GM23338 (cell line): ENCODE results near the gene CNNM4. TPM values are rescaled to one million over a fixed set of nuclear protein-coding genes. Genes with fewer than 3 reads are reported as not detected.

Experiments
- ATAC-seq: fragments of 200-7000 bp; cut with Tn5 transposase; 3 replicates; pipeline ENCODE4 v1.9.1; 2020
- DNase-seq: peaks from one replicate; pipeline ENCODE4 v3.0.0-alpha.2; 2015; ENCODE audit warnings: low spot score
- H2AFZ ChIP-seq: fragments of 200-600 bp; sonication (generic); 2 replicates; pipeline ENCODE4 v1.8.0; 2016; ENCODE audit warnings: antibody characterized with exemption, mild to moderate bottlenecking, moderate library complexity
- H3F3A ChIP-seq: fragments of 200-600 bp; sonication (generic); replicated peaks from 2 replicates; pipeline ENCODE4 v1.8.0; 2017; ENCODE audit warnings: antibody characterized with exemption, mixed run types, low read depth
- H3K27ac ChIP-seq: fragments of 200-600 bp; sonication (generic); 2 replicates; pipeline ENCODE4 v1.6.1; 2016; ENCODE audit warnings: low read depth
- H3K27me3 ChIP-seq: fragments of 200-600 bp; sonication (generic); 2 replicates; pipeline ENCODE4 v1.8.0; 2016; ENCODE audit warnings: mild to moderate bottlenecking, mixed run types, moderate library complexity; ENCODE audit not compliant: insufficient read depth
- H3K36me3 ChIP-seq: fragments of 200-600 bp; sonication (generic); 2 replicates; pipeline ENCODE4 v1.8.0; 2016; ENCODE audit warnings: mild to moderate bottlenecking; ENCODE audit not compliant: insufficient read depth
- H3K4me1 ChIP-seq: fragments of 200-600 bp; sonication (generic); 2 replicates; pipeline ENCODE4 v1.8.0; 2016; ENCODE audit warnings: mild to moderate bottlenecking, moderate library complexity; ENCODE audit not compliant: insufficient read depth
- H3K4me2 ChIP-seq: fragments of 200-600 bp; sonication (generic); 2 replicates; pipeline ENCODE4 v1.7.1; 2017; ENCODE audit warnings: mixed run types
- H3K4me3 ChIP-seq: fragments of 200-600 bp; sonication (generic); 2 replicates; pipeline ENCODE4 v1.6.1; 2016; ENCODE audit warnings: mixed run types
- H3K79me2 ChIP-seq: fragments of 200-600 bp; sonication (generic); replicated peaks from 2 replicates; pipeline ENCODE4 v1.8.0; 2017; ENCODE audit warnings: mild to moderate bottlenecking; ENCODE audit not compliant: insufficient read depth
- H3K9me2 ChIP-seq: fragments of 200-600 bp; sonication (generic); 2 replicates; pipeline ENCODE4 v1.8.0; 2017; ENCODE audit not compliant: insufficient read depth
- H4K20me1 ChIP-seq: fragments of 200-600 bp; sonication (generic); replicated peaks from 2 replicates; pipeline ENCODE4 v1.8.0; 2017; ENCODE audit warnings: mild to moderate bottlenecking; ENCODE audit not compliant: insufficient read depth
- H3K27ac Mint-ChIP-seq: 2 replicates; pipeline ENCODE4 v1.8.0; 2020; ENCODE audit warnings: inconsistent platforms, mild to moderate bottlenecking, moderate library complexity, mixed read lengths
- H3K27me3 Mint-ChIP-seq: 3 replicates; pipeline ENCODE4 v1.8.0; 2022; ENCODE audit warnings: low read depth, mild to moderate bottlenecking, moderate library complexity, mixed read lengths, inconsistent platforms; ENCODE audit not compliant: insufficient read depth, poor library complexity
- H3K36me3 Mint-ChIP-seq: 3 replicates; pipeline ENCODE4 v1.8.0; 2021; ENCODE audit warnings: low read depth, mild to moderate bottlenecking, inconsistent platforms, moderate library complexity, mixed read lengths
- H3K4me1 Mint-ChIP-seq: 3 replicates; pipeline ENCODE4 v1.8.0; 2020; ENCODE audit warnings: mild to moderate bottlenecking, inconsistent platforms, mixed read lengths
- H3K4me3 Mint-ChIP-seq: 3 replicates; pipeline ENCODE4 v1.8.0; 2021; ENCODE audit warnings: moderate library complexity, mild to moderate bottlenecking, inconsistent platforms, mixed read lengths
- H3K9me3 Mint-ChIP-seq: 3 replicates; pipeline ENCODE4 v1.8.0; 2020; ENCODE audit warnings: moderate library complexity, mild to moderate bottlenecking, inconsistent platforms, mixed read lengths
- CREB1 ChIP-seq: fragments of 250-450 bp; sonication (Bioruptor Pico); IDR thresholded peaks from 2 replicates; pipeline ENCODE4 v1.5.0; 2020; ENCODE audit warnings: low read depth, mild to moderate bottlenecking, moderate library complexity
- CTCF ChIP-seq, 2 experiments: fragments of 200-600 bp in 1 of 2; sonication (generic) in 1 of 2; conservative IDR thresholded peaks; 2 replicates each; pipeline versions ENCODE4 v1.5.1 to v1.6.1; 2016 to 2017; ENCODE audit warnings: antibody characterized with exemption in 2 of 2, low read depth in 2 of 2, mild to moderate bottlenecking in 2 of 2, moderate library complexity in 1 of 2
- ETS1 ChIP-seq: IDR thresholded peaks from 2 replicates; pipeline ENCODE4 v1.6.1; 2016; ENCODE audit warnings: antibody characterized with exemption
- EZH2 ChIP-seq: fragments of 200-600 bp; sonication (generic); IDR thresholded peaks from one replicate; pipeline ENCODE4 v1.8.0; 2017; ENCODE audit warnings: antibody characterized with exemption, mild to moderate bottlenecking, low read depth; ENCODE audit not compliant: unreplicated experiment
- JUNB ChIP-seq: IDR thresholded peaks from one replicate; pipeline ENCODE4 v1.6.1; 2016; ENCODE audit warnings: antibody characterized with exemption; ENCODE audit not compliant: unreplicated experiment
- NANOG ChIP-seq: IDR thresholded peaks from 2 replicates; pipeline ENCODE4 v1.6.1; 2016; ENCODE audit warnings: antibody characterized with exemption, borderline replicate concordance
- POLR2AphosphoS5 ChIP-seq: IDR thresholded peaks from 2 replicates; pipeline ENCODE4 v1.6.1; 2016; ENCODE audit warnings: antibody characterized with exemption, low read depth
- STAT1 ChIP-seq: IDR thresholded peaks from one replicate; pipeline ENCODE4 v1.6.1; 2016; ENCODE audit warnings: antibody characterized with exemption; ENCODE audit not compliant: unreplicated experiment
- ZNF331 ChIP-seq: fragments of 250-450 bp; sonication (Bioruptor Pico); IDR thresholded peaks from 2 replicates; pipeline ENCODE4 v1.5.0; 2020; ENCODE audit warnings: low read depth, mild to moderate bottlenecking, moderate library complexity
- ZNF462 ChIP-seq: fragments of 250-450 bp; sonication (Bioruptor Pico); IDR thresholded peaks from 2 replicates; pipeline ENCODE4 v1.5.0; 2020; ENCODE audit warnings: mild to moderate bottlenecking, moderate library complexity
- polyA plus RNA-seq: library from polyadenylated mRNA; unstranded; fragments of >200 nt; fragmentation: Nextera tagmentation; extraction: Ambion mirVana; gene quantifications from 2 replicates; pipeline ENCODE4 v1.2.1, GENCODE V29; 2016
- total RNA-seq: library from RNA; depleted of rRNA; stranded (reverse); fragments of >200 nt; shearing (Covaris generic); gene quantifications from 2 replicates; pipeline ENCODE4 v1.2.3, GENCODE V29; 2014
- TF ChIP-seq, protein P1 (sequence below): IDR thresholded peaks from one replicate; pipeline ENCODE4 v1.6.1; 2018; ENCODE audit warnings: antibody characterized with exemption; ENCODE audit not compliant: unreplicated experiment

The CNNM4 gene
- total and polyA plus RNA-seq, 2 experiments from 2014 or later, result 2.9 to 12.9 TPM

DNA sequence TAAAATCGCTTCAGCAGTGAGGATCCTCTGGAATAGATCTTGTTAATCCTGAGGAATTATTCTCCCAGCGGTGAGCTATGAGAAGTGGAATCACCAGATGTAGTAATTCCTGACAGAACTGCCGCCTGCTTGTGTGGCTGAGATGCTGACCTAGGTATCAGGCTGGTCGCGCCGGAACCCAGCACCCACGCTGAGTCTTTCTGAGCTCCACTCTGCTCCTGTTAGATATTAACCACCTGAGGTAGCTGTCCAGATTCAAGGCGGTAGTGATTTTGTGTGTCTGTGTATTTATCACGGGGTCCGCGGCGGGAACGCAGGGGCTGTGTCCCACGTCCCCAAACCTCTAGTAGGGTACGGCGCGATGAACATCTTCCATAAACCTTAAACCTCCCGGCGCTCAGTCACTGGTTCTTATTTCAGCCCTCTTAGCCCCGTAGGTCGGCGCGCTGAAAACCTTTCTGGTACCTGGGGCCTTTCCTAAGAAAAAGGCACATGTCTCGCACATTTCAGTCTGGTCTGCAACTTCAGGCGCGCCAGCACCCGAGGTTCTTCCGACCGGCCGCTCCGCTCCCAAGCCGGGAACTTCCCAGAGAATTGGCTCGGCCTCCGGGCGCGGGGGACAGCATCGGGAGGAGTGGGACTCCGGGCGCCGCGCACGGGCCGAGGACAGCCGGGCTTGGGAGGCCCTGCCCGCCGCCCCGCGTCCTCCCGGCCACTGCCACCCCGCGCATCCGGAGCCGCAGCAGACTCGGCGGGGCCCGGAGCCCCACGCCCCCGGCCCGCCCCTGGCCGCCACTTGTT, 54.8 kb downstream of the CNNM4 start:
- H3K9me3 Mint-ChIP-seq, result no peaks in the 10 kb centered on the region
- Histone ChIP-seq H3K27me3 (no peaks in the 10 kb centered on the region), H3K9me2 (no peaks in the 10 kb centered on the region), H3K36me3 (no peaks in the 10 kb centered on the region), H3K4me2 (peak overlapping the region; percentile 97), H3F3A (peaks cover 6% of the 10 kb centered on the region; the same call in 1 of the 2 replicates), H2AFZ (peak overlapping the region; percentile 99), H3K4me1 (peaks cover 21% of the 10 kb centered on the region), H3K27ac (no peak overlapping the region), H4K20me1 (peaks cover 29% of the 10 kb centered on the region), H3K4me3 (peak overlapping the region; percentile 74), H3K79me2 (peaks cover 36% of the 10 kb centered on the region)
- peak overlapping the region; percentile 66 for H3K27ac Mint-ChIP-seq
- H3K36me3 Mint-ChIP-seq, result peaks cover 30% of the 10 kb centered on the region
- peaks cover 16% of the 10 kb centered on the region for H3K27me3 Mint-ChIP-seq
- peaks cover 31% of the 10 kb centered on the region for H3K4me1 Mint-ChIP-seq
- peak overlapping the region; percentile 86 for H3K4me3 Mint-ChIP-seq
- ATAC-seq, result peak; percentile 4
- TF ChIP-seq ZNF331 (CRISPR knock-in tag), result no peak
- no peak for TF ChIP-seq ZNF462 (CRISPR knock-in tag)
- TF ChIP-seq POLR2AphosphoS5, result no peak
- TF ChIP-seq, protein P1, sequence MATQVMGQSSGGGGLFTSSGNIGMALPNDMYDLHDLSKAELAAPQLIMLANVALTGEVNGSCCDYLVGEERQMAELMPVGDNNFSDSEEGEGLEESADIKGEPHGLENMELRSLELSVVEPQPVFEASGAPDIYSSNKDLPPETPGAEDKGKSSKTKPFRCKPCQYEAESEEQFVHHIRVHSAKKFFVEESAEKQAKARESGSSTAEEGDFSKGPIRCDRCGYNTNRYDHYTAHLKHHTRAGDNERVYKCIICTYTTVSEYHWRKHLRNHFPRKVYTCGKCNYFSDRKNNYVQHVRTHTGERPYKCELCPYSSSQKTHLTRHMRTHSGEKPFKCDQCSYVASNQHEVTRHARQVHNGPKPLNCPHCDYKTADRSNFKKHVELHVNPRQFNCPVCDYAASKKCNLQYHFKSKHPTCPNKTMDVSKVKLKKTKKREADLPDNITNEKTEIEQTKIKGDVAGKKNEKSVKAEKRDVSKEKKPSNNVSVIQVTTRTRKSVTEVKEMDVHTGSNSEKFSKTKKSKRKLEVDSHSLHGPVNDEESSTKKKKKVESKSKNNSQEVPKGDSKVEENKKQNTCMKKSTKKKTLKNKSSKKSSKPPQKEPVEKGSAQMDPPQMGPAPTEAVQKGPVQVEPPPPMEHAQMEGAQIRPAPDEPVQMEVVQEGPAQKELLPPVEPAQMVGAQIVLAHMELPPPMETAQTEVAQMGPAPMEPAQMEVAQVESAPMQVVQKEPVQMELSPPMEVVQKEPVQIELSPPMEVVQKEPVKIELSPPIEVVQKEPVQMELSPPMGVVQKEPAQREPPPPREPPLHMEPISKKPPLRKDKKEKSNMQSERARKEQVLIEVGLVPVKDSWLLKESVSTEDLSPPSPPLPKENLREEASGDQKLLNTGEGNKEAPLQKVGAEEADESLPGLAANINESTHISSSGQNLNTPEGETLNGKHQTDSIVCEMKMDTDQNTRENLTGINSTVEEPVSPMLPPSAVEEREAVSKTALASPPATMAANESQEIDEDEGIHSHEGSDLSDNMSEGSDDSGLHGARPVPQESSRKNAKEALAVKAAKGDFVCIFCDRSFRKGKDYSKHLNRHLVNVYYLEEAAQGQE, result no peak
- TF ChIP-seq JUNB, result no peak
- no peak for TF ChIP-seq ETS1
- TF ChIP-seq STAT1, result no peak
- TF ChIP-seq CREB1, result no peak
- no peak for TF ChIP-seq CTCF (conservative IDR thresholded peaks at IDR 0.05; ENCODE audit: low read depth in 2 of 2)
- no peak for TF ChIP-seq EZH2
- TF ChIP-seq NANOG, result no peak
- peak; percentile 82 for DNase-seq
